ENCODE measurements around the gene TRIO. TPM values are rescaled to one million over a fixed set of nuclear protein-coding genes. Genes with fewer than 3 reads are reported as not detected.

Gene TRIO
- total and polyA plus RNA-seq, 2 of the 8 experiments (the other 6 are each of a cell fraction or from before 2014, with no cell fraction given) = 35.1 to 69.1 TPM

GRCh38 chr5:14528115-14528514 is 385.0 kb downstream of the TRIO start:
- H3K36me3 ChIP-seq (ENCODE audit: control insufficient read depth in 2 of 4, insufficient read depth in 4 of 4, low read length in 3 of 4) = no peaks in the 10 kb centered on the region
- H2AFZ ChIP-seq (ENCODE audit: low read length) = no peak overlapping the region
- H4K8ac ChIP-seq (ENCODE audit: extremely low read depth, insufficient read depth, low read length) = no peak overlapping the region
- H3K14ac ChIP-seq (ENCODE audit: insufficient read length) = no peak overlapping the region
- no peak overlapping the region for H2BK5ac ChIP-seq (ENCODE audit: low read depth, low read length)
- H3K23ac ChIP-seq (ENCODE audit: insufficient read length) = no peak overlapping the region
- no peak overlapping the region for H3K4ac ChIP-seq (replicated peaks; ENCODE audit: insufficient read length, low read depth, low read length)
- H3K23me2 ChIP-seq (ENCODE audit: low read depth, low read length) = no peaks in the 10 kb centered on the region
- no peaks in the 10 kb centered on the region for H3K79me2 ChIP-seq (ENCODE audit: control insufficient read depth in 1 of 2, insufficient read depth in 2 of 2, low read length in 2 of 2)
- H3K4me2 ChIP-seq (ENCODE audit: insufficient read depth in 1 of 2, low read depth in 2 of 2, low read length in 2 of 2) = no peak overlapping the region
- no peaks in the 10 kb centered on the region for H4K20me1 ChIP-seq (replicated peaks in 1 of 2; ENCODE audit: control insufficient read depth in 1 of 2, insufficient read depth in 2 of 2, low read length in 2 of 2)
- ChIA-PET CTCF (ENCODE audit: partially characterized antibody) (interaction anchor here (0.9 to 1.5 kb wide), 3 partner anchors 23 to 129 kb away, joined by 3 read pairs; no protein-coding TSS in a partner anchor), POLR2A (ENCODE audit: partially characterized antibody) (no interaction called here)
- no peak overlapping the region for H3K18ac ChIP-seq (ENCODE audit: extremely low read depth, low read length)
- no peak overlapping the region for H3K9ac ChIP-seq (replicated peaks in 1 of 4; ENCODE audit: extremely low read depth in 1 of 4, low read depth in 3 of 4, low read length in 3 of 4)
- 89% methylated on average over 6 of the region's 6 CpGs; no CpG with 5 or more reads in 1 of the 2 experiments for WGBS, 2 experiments (ENCODE audit: extremely low coverage in 1 of 2, insufficient coverage in 1 of 2, insufficient read length in 1 of 2, insufficient replicate concordance in 2 of 2, low coverage in 1 of 2, low lambda C conversion rate in 2 of 2, missing lambda C conversion rate in 1 of 2)
- H2BK20ac ChIP-seq (ENCODE audit: low read length) = no peak overlapping the region
- no peak overlapping the region for H4K91ac ChIP-seq (replicated peaks; ENCODE audit: insufficient read length, low read length)
- H3K27me3 ChIP-seq (replicated peaks in 1 of 4; ENCODE audit: control insufficient read depth in 3 of 4, extremely low read depth in 1 of 4, insufficient read depth in 3 of 4, low read length in 3 of 4) = no peaks in the 10 kb centered on the region
- H2AK5ac ChIP-seq (ENCODE audit: low read depth, low read length) = no peak overlapping the region
- H2BK12ac ChIP-seq (ENCODE audit: low read depth, low read length) = no peak overlapping the region
- no peaks in the 10 kb centered on the region for H3K9me3 ChIP-seq (ENCODE audit: insufficient read depth in 2 of 2, low read depth in 1 of 2, low read length in 1 of 2)
- H3K4me3 ChIP-seq (ENCODE audit: extremely low read depth in 1 of 4, insufficient read depth in 2 of 4, low read depth in 3 of 4, low read length in 4 of 4) = no peak overlapping the region
- no peak overlapping the region for H2BK15ac ChIP-seq (ENCODE audit: low read length)
- no peak overlapping the region for H2BK120ac ChIP-seq (replicated peaks; ENCODE audit: low read depth, low read length)
- no peak overlapping the region for H4K5ac ChIP-seq (ENCODE audit: insufficient read length, low read depth, low read length)
- TF ChIP-seq SP1 (IDR thresholded peaks at IDR 0.05; ENCODE audit: low read depth, low read length) (no peak), TAF7 (optimal IDR thresholded peaks at IDR 0.05; ENCODE audit: borderline replicate concordance, low read depth, low read length) (no peak), RFX5 (IDR thresholded peaks at IDR 0.05; ENCODE audit: borderline replicate concordance, low read depth, low read length) (no peak)
- H3K4me1 ChIP-seq (replicated peaks in 1 of 4; ENCODE audit: control insufficient read depth in 3 of 4, insufficient read depth in 4 of 4, low read length in 3 of 4) = no peaks in the 10 kb centered on the region
- DNase-seq (ENCODE audit: low read depth in 1 of 2, low spot score in 2 of 2) (no peak), FAIRE-seq (no peak)
- no peaks in the 10 kb centered on the region for H3K79me1 ChIP-seq (ENCODE audit: low read depth, low read length)
- H3K27ac ChIP-seq (ENCODE audit: low read depth, low read length) = no peak overlapping the region
- no peak overlapping the region for H3K56ac ChIP-seq (replicated peaks; ENCODE audit: insufficient read length, low read depth, low read length)
